Measurements from ENCODE around the gene ZSWIM1. TPM values are rescaled to one million over a fixed set of nuclear protein-coding genes. Genes with fewer than 3 reads are reported as not detected.

The ZSWIM1 gene
- total and polyA plus RNA-seq, 10 donors: 3.7 to 16.1 (median 11.1) TPM

GRCh38 chr20:45934046-45934585, 53.1 kb downstream of the ZSWIM1 start:
- no peak for TF ChIP-seq POLR2A (IDR thresholded peaks at IDR 0.05)
- TF ChIP-seq POLR2AphosphoS5 (IDR thresholded peaks at IDR 0.05): no peak
- TF ChIP-seq CTCF (IDR thresholded peaks at IDR 0.05 in 8 of 11, conservative IDR thresholded peaks at IDR 0.05 in 3 of 11): no peak
- H3K27ac ChIP-seq: peak overlapping the region; percentile 99 to 100 (median 100)
- H3K4me1 ChIP-seq: peaks cover 12 to 49% (median 31%) of the 10 kb centered on the region in 6 donors
- peak overlapping the region; percentile 66 to 94 (median 88) for H3K4me3 ChIP-seq
- intact Hi-C loops (cut with DNase I; ENCODE audit: low total_unique reads): no loop called here
- H3K9me3 ChIP-seq: no peaks in the 10 kb centered on the region
- WGBS, 5 donors: 0 to 1% (median 0%) methylated on average over 12 to 34 of the region's 34 CpGs
- peaks cover 3 to 34% (median 22%) of the 10 kb centered on the region in 6 donors for H3K36me3 ChIP-seq
- DNase-seq: peak; percentile 94
- no peaks in the 10 kb centered on the region for H3K27me3 ChIP-seq (replicated peaks in 1 of 7)

Other genes starting within 250 kb of the ZSWIM1 start
- not detected for gene WFDC9, start 249.9 kb upstream of the ZSWIM1 start, total RNA-seq
- gene WFDC9, start 249.9 kb upstream of the ZSWIM1 start, polyA plus RNA-seq: not detected
- gene WFDC11, start 211.0 kb upstream of the ZSWIM1 start, total RNA-seq: not detected
- not detected for gene WFDC11, start 211.0 kb upstream of the ZSWIM1 start, polyA plus RNA-seq
- gene WFDC13, start 179.2 kb upstream of the ZSWIM1 start, total RNA-seq: not detected
- not detected for gene WFDC13, start 179.2 kb upstream of the ZSWIM1 start, polyA plus RNA-seq
- gene WFDC10B, start 176.2 kb upstream of the ZSWIM1 start, total RNA-seq: not detected
- not detected for gene WFDC10B, start 176.2 kb upstream of the ZSWIM1 start, polyA plus RNA-seq
- gene SPINT4, start 158.9 kb upstream of the ZSWIM1 start, total RNA-seq: not detected
- not detected for gene SPINT4, start 158.9 kb upstream of the ZSWIM1 start, polyA plus RNA-seq
- not detected for gene WFDC3, start 89.3 kb upstream of the ZSWIM1 start, total RNA-seq
- gene WFDC3, start 89.3 kb upstream of the ZSWIM1 start, polyA plus RNA-seq: 1 to 10 TPM in 1 of 3 donors, under 1 TPM in 2; 0.70 to 1.2 (median 0.89) TPM
- 10 to 100 TPM; 21.0 to 39.3 (median 29.6) TPM for gene DNTTIP1, start 89.3 kb upstream of the ZSWIM1 start, total RNA-seq
- gene DNTTIP1, start 89.3 kb upstream of the ZSWIM1 start, polyA plus RNA-seq: 10 to 100 TPM; 31.8 to 34.7 (median 32.5) TPM
- 10 to 100 TPM in 4 of 7 donors, 1 to 10 TPM in 3; 3.0 to 22.2 (median 12.3) TPM for gene UBE2C, start 68.6 kb upstream of the ZSWIM1 start, total RNA-seq
- gene UBE2C, start 68.6 kb upstream of the ZSWIM1 start, polyA plus RNA-seq: 10 to 100 TPM; 11.4 to 56.4 (median 19.7) TPM
- under 1 TPM in 2 of 7 donors, not detected in 5; 0.54 to 0.89 TPM for gene TNNC2, start 53.9 kb upstream of the ZSWIM1 start, total RNA-seq
- 1 to 10 TPM; 1.4 to 3.4 (median 1.9) TPM for gene TNNC2, start 53.9 kb upstream of the ZSWIM1 start, polyA plus RNA-seq
- gene SNX21, start 47.4 kb upstream of the ZSWIM1 start, total RNA-seq: 10 to 100 TPM in 6 of 7 donors, 1 to 10 TPM in 1; 8.8 to 32.4 (median 20.0) TPM
- gene SNX21, start 47.4 kb upstream of the ZSWIM1 start, polyA plus RNA-seq: 10 to 100 TPM in 2 of 3 donors, 1 to 10 TPM in 1; 6.3 to 15.8 (median 15.7) TPM
- 10 to 100 TPM; 19.4 to 37.4 (median 24.7) TPM for gene ACOT8, start 23.8 kb upstream of the ZSWIM1 start, total RNA-seq
- gene ACOT8, start 23.8 kb upstream of the ZSWIM1 start, polyA plus RNA-seq: 10 to 100 TPM; 28.1 to 36.7 (median 34.2) TPM
- 1 to 10 TPM; 4.4 to 7.1 (median 5.4) TPM for gene ZSWIM3, start 23.6 kb upstream of the ZSWIM1 start, total RNA-seq
- gene ZSWIM3, start 23.6 kb upstream of the ZSWIM1 start, polyA plus RNA-seq: 1 to 10 TPM; 3.1 to 4.2 (median 3.5) TPM
- 10 to 100 TPM in 1 of 7 donors, 1 to 10 TPM in 6; 1.5 to 11.5 (median 4.0) TPM for gene SPATA25, start 6.4 kb downstream of the ZSWIM1 start, total RNA-seq
- gene SPATA25, start 6.4 kb downstream of the ZSWIM1 start, polyA plus RNA-seq: 1 to 10 TPM in 1 of 3 donors, under 1 TPM in 2; 0.41 to 3.1 (median 0.46) TPM
- 10 to 100 TPM in 2 of 7 donors, 1 to 10 TPM in 5; 3.3 to 19.4 (median 6.4) TPM for gene NEURL2, start 10.0 kb downstream of the ZSWIM1 start, total RNA-seq
- 1 to 10 TPM; 2.7 to 4.4 (median 3.5) TPM for gene NEURL2, start 10.0 kb downstream of the ZSWIM1 start, polyA plus RNA-seq
- gene CTSA, start 10.1 kb downstream of the ZSWIM1 start, total RNA-seq: 100 to 1,000 TPM; 162 to 203 (median 183) TPM
- 100 to 1,000 TPM in 1 of 3 donors, 10 to 100 TPM in 2; 56.6 to 105 (median 65.8) TPM for gene CTSA, start 10.1 kb downstream of the ZSWIM1 start, polyA plus RNA-seq
- gene PLTP, start 30.9 kb downstream of the ZSWIM1 start, total RNA-seq: 100 to 1,000 TPM in 2 of 7 donors, 10 to 100 TPM in 5; 19.2 to 430 (median 46.7) TPM
- 10 to 100 TPM in 2 of 3 donors, 1 to 10 TPM in 1; 7.5 to 58.2 (median 16.7) TPM for gene PLTP, start 30.9 kb downstream of the ZSWIM1 start, polyA plus RNA-seq
- 10 to 100 TPM; 41.2 to 61.9 (median 52.4) TPM for gene PCIF1, start 53.5 kb downstream of the ZSWIM1 start, total RNA-seq
- 10 to 100 TPM; 25.1 to 33.8 (median 31.0) TPM for gene PCIF1, start 53.5 kb downstream of the ZSWIM1 start, polyA plus RNA-seq
- gene ZNF335, start 91.0 kb downstream of the ZSWIM1 start, total RNA-seq: 10 to 100 TPM; 25.9 to 46.3 (median 33.8) TPM
- 10 to 100 TPM in 2 of 3 donors, 1 to 10 TPM in 1; 8.2 to 17.9 (median 17.8) TPM for gene ZNF335, start 91.0 kb downstream of the ZSWIM1 start, polyA plus RNA-seq
- 100 to 1,000 TPM in 5 of 7 donors, 10 to 100 TPM in 2; 75.2 to 295 (median 168) TPM for gene MMP9, start 127.7 kb downstream of the ZSWIM1 start, total RNA-seq
- 10 to 100 TPM; 33.3 to 49.7 (median 37.1) TPM for gene MMP9, start 127.7 kb downstream of the ZSWIM1 start, polyA plus RNA-seq
- gene SLC12A5, start 148.0 kb downstream of the ZSWIM1 start, total RNA-seq: 1 to 10 TPM in 5 of 7 donors, under 1 TPM in 2; 0.20 to 4.0 (median 2.5) TPM
- gene SLC12A5, start 148.0 kb downstream of the ZSWIM1 start, polyA plus RNA-seq: 1 to 10 TPM; 1.8 to 8.7 (median 4.1) TPM
- gene NCOA5, start 208.7 kb downstream of the ZSWIM1 start, total RNA-seq: 10 to 100 TPM; 27.3 to 33.2 (median 29.2) TPM
- 10 to 100 TPM; 14.3 to 22.3 (median 16.6) TPM for gene NCOA5, start 208.7 kb downstream of the ZSWIM1 start, polyA plus RNA-seq
- 10 to 100 TPM; 30.7 to 70.3 (median 44.2) TPM for gene CD40, start 237.1 kb downstream of the ZSWIM1 start, total RNA-seq
- gene CD40, start 237.1 kb downstream of the ZSWIM1 start, polyA plus RNA-seq: 100 to 1,000 TPM in 1 of 3 donors, 10 to 100 TPM in 2; 66.1 to 108 (median 68.7) TPM